ENCODE data around the gene COL13A1.

GRCh38 chr10:69949770-69950169 lies 148.1 kb downstream of the COL13A1 start:
- TF ChIP-seq CTCF (IDR thresholded peaks at IDR 0.05; ENCODE audit: control extremely low read depth in 1 of 3, insufficient read depth in 1 of 3, low read depth in 1 of 3, low read length in 3 of 3) (no peak), EZH2 (IDR thresholded peaks at IDR 0.05; ENCODE audit: low read depth, low read length, severe bottlenecking) (no peak), POLR2A (IDR thresholded peaks at IDR 0.05; ENCODE audit: control extremely low read depth in 1 of 2, low read depth in 2 of 2, low read length in 2 of 2) (no peak), JUN (IDR thresholded peaks at IDR 0.05; ENCODE audit: low read depth, low read length) (no peak)

All from H1 (cell line).